Small intestine (tissue), 7 donors: ENCODE measurements around the gene SDCCAG8. TPM values are rescaled to one million over a fixed set of nuclear protein-coding genes. Genes with fewer than 3 reads are reported as not detected.

Experiments used
- DNase-seq, 2 donors: peaks; one replicate each; pipeline versions ENCODE4 v3.0.0 to v3.0.0-alpha.2; 2013
- FAIRE-seq: peaks from 2 replicates; lab custom pipeline; 2012; peaks lifted over from hg19 to GRCh38; lab: Jason Lieb, UNC
- H3K27ac ChIP-seq, 3 donors: one replicate each; pipeline ENCODE4 v1.5.1; 2013; ENCODE audit warnings: low read length in 2 of 3, mild to moderate bottlenecking in 2 of 3, control low read depth in 1 of 3, inconsistent platforms in 1 of 3, low read depth in 1 of 3, moderate library complexity in 1 of 3
- H3K27me3 ChIP-seq, 3 donors: one replicate each; pipeline ENCODE4 v1.6.1; 2013; ENCODE audit warnings: low read length in 3 of 3, inconsistent platforms in 1 of 3; ENCODE audit not compliant: control insufficient read depth in 3 of 3, insufficient read depth in 3 of 3
- H3K36me3 ChIP-seq, 3 donors: one replicate each; pipeline ENCODE4 v1.6.1; 2013; ENCODE audit warnings: low read length in 3 of 3, inconsistent platforms in 1 of 3, low read depth in 1 of 3, mild to moderate bottlenecking in 1 of 3, moderate library complexity in 1 of 3; ENCODE audit not compliant: control insufficient read depth in 3 of 3, insufficient read depth in 2 of 3
- H3K4me1 ChIP-seq, 3 donors: one replicate each; pipeline ENCODE4 v1.6.1; 2013; ENCODE audit warnings: low read length in 2 of 3, inconsistent platforms in 1 of 3, low read depth in 1 of 3, mild to moderate bottlenecking in 1 of 3, moderate library complexity in 1 of 3; ENCODE audit not compliant: control insufficient read depth in 3 of 3, insufficient read depth in 2 of 3
- H3K4me3 ChIP-seq, 3 donors: one replicate each; pipeline ENCODE4 v1.5.1; 2013; ENCODE audit warnings: low read length in 3 of 3, control low read depth in 1 of 3, inconsistent platforms in 1 of 3, low read depth in 1 of 3, mild to moderate bottlenecking in 1 of 3, moderate library complexity in 1 of 3
- H3K9me3 ChIP-seq, 2 donors: one replicate each; pipeline ENCODE4 v1.6.1; 2013; ENCODE audit warnings: low read depth in 1 of 2, low read length in 1 of 2; ENCODE audit not compliant: control insufficient read depth in 2 of 2, insufficient read depth in 1 of 2
- WGBS, 3 donors: extraction: QIAGEN DNeasy Blood & Tissue Kit; methylation state at CpG; one replicate each; pipeline ENCODE4 v1.1.7; 2013; 5-methylcytosine and 5-hydroxymethylcytosine counted together
- polyA plus RNA-seq, 4 donors: library from polyadenylated mRNA; stranded (reverse) in 3 of 4; unstranded in 1 of 4; fragments of 200-250 nt in 3 of 4; fragments of 120-200 nt in 1 of 4; gene quantifications; one replicate each; pipeline versions ENCODE4 v1.2.1 to v1.2.3, GENCODE V29; 2013
- donor health status: healthy with polysubstance abuse.
- donor health status: control.
- donor health status: control.
- donor health status: Bipolar disorder and iron deficiency.
- donor health status: healthy.

SDCCAG8 gene
- polyA plus RNA-seq, 4 donors, result 19.2 to 32.2 (median 23.6) TPM

DNA sequence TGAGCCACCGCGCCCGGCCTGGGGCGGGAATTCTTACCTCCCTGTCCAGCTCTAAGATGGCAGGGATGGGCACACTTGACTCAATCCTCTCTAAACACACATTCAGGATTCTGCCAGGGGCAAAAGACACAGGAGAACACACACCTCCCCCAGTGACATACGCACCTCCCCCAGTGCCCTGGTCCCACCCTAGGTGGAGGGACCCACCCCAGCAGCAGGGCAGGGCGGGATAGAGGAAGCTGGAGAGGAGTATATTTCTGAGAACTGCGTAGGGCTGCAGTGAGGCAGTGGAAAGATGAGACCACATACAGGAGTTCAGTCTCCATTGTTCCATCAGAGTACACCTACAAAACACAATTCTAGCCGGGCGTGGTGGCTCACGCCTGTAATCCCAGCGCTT, 92.5 kb downstream of the SDCCAG8 start:
- DNase-seq (no peak), FAIRE-seq (no peak)
- 96 to 98% (median 97%) methylated on average over 11 of the region's 11 CpGs for whole genome bisulfite sequencing, 3 donors
- peaks cover 2 to 11% (median 2%) of the 10 kb centered on the region in 3 donors for H3K36me3 ChIP-seq
- no peaks in the 10 kb centered on the region for H3K4me1 ChIP-seq
- H3K27me3 ChIP-seq, result no peaks in the 10 kb centered on the region
- no peak overlapping the region for H3K27ac ChIP-seq
- no peak overlapping the region for H3K4me3 ChIP-seq
- no peaks in the 10 kb centered on the region for H3K9me3 ChIP-seq

- no peaks in the 10 kb centered on the region for H3K27me3 ChIP-seq
- FAIRE-seq, result no peak
- WGBS, 3 donors, result 97 to 100% (median 97%) methylated on average over 1 of the region's 1 CpG
- H3K4me3 ChIP-seq, result no peak overlapping the region
- H3K9me3 ChIP-seq, result no peaks in the 10 kb centered on the region
- H3K27ac ChIP-seq, result no peak overlapping the region
- H3K36me3 ChIP-seq, result peaks cover 2 to 11% (median 2%) of the 10 kb centered on the region in 3 donors
- DNase-seq, result no peak
- H3K4me1 ChIP-seq, result no peaks in the 10 kb centered on the region
These were observed 93.3 kb downstream of the SDCCAG8 start for GRCh38 chr1:243349128-243349527.

DNA sequence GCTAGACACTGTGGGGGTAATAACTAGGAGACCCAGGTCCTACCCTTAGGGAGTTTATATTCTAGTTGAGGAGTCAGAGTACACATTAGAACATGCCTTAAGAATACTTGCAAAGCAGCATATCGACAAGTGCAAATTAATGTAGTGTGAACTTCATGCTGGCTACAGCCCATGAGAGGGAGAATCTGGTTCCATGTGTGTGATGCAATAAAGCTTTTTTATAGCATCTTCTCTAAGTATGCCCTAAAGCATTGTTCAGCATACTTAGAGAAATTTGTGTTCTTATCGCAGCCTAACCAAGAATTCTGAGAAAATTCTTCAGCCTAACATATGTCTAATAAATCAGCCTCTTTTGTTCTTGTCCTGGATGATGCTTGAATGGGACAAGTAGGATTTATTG, 95.5 kb downstream of the SDCCAG8 start:
- no peak for FAIRE-seq
- H3K36me3 ChIP-seq, result peaks cover 2 to 15% (median 2%) of the 10 kb centered on the region in 3 donors
- no peak overlapping the region for H3K27ac ChIP-seq
- H3K4me1 ChIP-seq, result no peaks in the 10 kb centered on the region
- no peaks in the 10 kb centered on the region for H3K27me3 ChIP-seq
- no peak for DNase-seq
- no peaks in the 10 kb centered on the region for H3K9me3 ChIP-seq
- H3K4me3 ChIP-seq, result no peak overlapping the region
- WGBS, 3 donors, result 94 to 97% (median 96%) methylated on average over 2 of the region's 2 CpGs

GRCh38 chr1:243354511-243355153, 98.8 kb downstream of the SDCCAG8 start:
- peak overlapping the region in 1 of 3 donors; percentile 38 for H3K4me3 ChIP-seq
- peaks cover 2 to 11% (median 2%) of the 10 kb centered on the region in 3 donors for H3K36me3 ChIP-seq
- WGBS, 3 donors, result 11 to 22% (median 15%) methylated on average over 4 of the region's 4 CpGs
- H3K9me3 ChIP-seq, result no peaks in the 10 kb centered on the region
- DNase-seq (peak; percentile 21 to 67), FAIRE-seq (no peak)
- no peaks in the 10 kb centered on the region for H3K27me3 ChIP-seq
- no peaks in the 10 kb centered on the region for H3K4me1 ChIP-seq
- peak overlapping the region in 1 of 3 donors; percentile 24 for H3K27ac ChIP-seq

GRCh38 chr1:243363832-243364231, 108.0 kb downstream of the SDCCAG8 start:
- Histone ChIP-seq H3K4me1 (no peaks in the 10 kb centered on the region), H3K27me3 (no peaks in the 10 kb centered on the region), H3K27ac (no peak overlapping the region), H3K36me3 (peaks cover 0 to 2% (median 0%) of the 10 kb centered on the region in 3 donors), H3K9me3 (no peaks in the 10 kb centered on the region), H3K4me3 (no peak overlapping the region)
- DNase-seq, result no peak
- no peak for FAIRE-seq
- WGBS, 3 donors, result 91 to 98% (median 92%) methylated on average over 1 of the region's 1 CpG

DNA sequence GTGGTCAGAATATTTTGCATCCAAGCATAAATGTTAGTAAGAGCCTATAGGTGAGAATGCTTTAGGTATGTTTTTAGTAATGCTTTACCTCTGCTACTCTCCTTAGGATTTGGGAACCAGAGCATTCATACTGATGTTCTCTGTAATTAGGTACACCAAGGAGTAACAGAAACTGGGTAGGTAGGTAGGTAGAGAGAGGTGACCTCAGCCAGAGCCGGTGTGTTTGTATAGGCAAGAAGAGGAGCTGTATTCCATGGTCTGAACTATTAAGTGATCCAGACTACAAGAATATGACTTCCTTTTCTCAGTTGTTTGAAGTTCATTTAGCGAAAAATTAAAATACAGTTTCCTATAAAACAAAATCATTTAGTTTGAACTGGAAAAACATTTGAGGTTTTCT, 108.5 kb downstream of the SDCCAG8 start:
- Histone ChIP-seq H3K27me3 (no peaks in the 10 kb centered on the region), H3K9me3 (no peaks in the 10 kb centered on the region), H3K27ac (no peak overlapping the region), H3K4me1 (no peaks in the 10 kb centered on the region), H3K4me3 (no peak overlapping the region), H3K36me3 (peaks cover 0 to 2% (median 0%) of the 10 kb centered on the region in 3 donors)
- DNase-seq (peak in 1 of 2 donors; percentile 7), FAIRE-seq (no peak)
- 28 to 76% (median 31%) methylated on average over 2 of the region's 2 CpGs for WGBS, 3 donors

GRCh38 chr1:243364866-243365265, 109.0 kb downstream of the SDCCAG8 start:
- no peak for FAIRE-seq

DNA sequence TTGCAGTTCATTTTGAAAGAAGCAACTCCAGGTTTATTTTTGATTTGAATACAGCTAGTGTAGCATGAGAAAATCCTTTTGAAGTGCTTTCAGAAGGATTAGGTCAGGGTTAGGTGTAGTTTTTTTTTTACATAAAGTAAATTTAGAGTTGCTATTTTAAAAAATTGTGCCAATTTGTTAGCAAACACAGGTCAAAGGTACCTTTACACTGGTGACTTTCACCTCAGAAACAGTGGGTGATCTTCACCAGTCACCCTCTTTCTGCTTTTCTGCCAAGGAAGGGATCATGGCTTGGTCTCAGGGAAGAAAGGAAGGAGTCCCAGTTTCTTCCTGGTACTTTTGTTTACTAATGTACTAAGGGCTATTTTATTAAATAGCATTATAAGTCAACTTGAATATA, 111.5 kb downstream of the SDCCAG8 start:
- H3K4me1 ChIP-seq, result no peaks in the 10 kb centered on the region
- FAIRE-seq, result no peak
- DNase-seq, result no peak
- H3K9me3 ChIP-seq, result no peaks in the 10 kb centered on the region
- no peak overlapping the region for H3K4me3 ChIP-seq
- H3K27me3 ChIP-seq, result no peaks in the 10 kb centered on the region
- no peaks in the 10 kb centered on the region for H3K36me3 ChIP-seq
- no peak overlapping the region for H3K27ac ChIP-seq

More at GRCh38 chr1:243364866-243365265, 109.0 kb downstream of the SDCCAG8 start:
- H3K4me3 ChIP-seq, result peak overlapping the region in 1 of 3 donors; percentile 23
- H3K4me1 ChIP-seq, result no peaks in the 10 kb centered on the region
- H3K36me3 ChIP-seq, result no peaks in the 10 kb centered on the region
- WGBS, 3 donors, result 24 to 59% (median 39%) methylated on average over 8 of the region's 8 CpGs
- H3K9me3 ChIP-seq, result no peaks in the 10 kb centered on the region
- peak; percentile 19 to 66 for DNase-seq
- no peaks in the 10 kb centered on the region for H3K27me3 ChIP-seq
- H3K27ac ChIP-seq, result no peak overlapping the region

- no peak overlapping the region for H3K4me3 ChIP-seq
- no peak overlapping the region for H3K27ac ChIP-seq
- H3K9me3 ChIP-seq, result no peaks in the 10 kb centered on the region
- no peaks in the 10 kb centered on the region for H3K4me1 ChIP-seq
- DNase-seq (no peak), FAIRE-seq (no peak)
- H3K36me3 ChIP-seq, result peaks cover 0 to 4% (median 0%) of the 10 kb centered on the region in 3 donors
- 95 to 98% (median 97%) methylated on average over 4 of the region's 4 CpGs for WGBS, 3 donors
- H3K27me3 ChIP-seq, result no peaks in the 10 kb centered on the region
These were observed 118.6 kb downstream of the SDCCAG8 start for GRCh38 chr1:243374412-243374811.
